Measurements from ENCODE around the gene IL4R. TPM values are rescaled to one million over a fixed set of nuclear protein-coding genes. Genes with fewer than 3 reads are reported as not detected.

IL4R gene
- total and polyA plus RNA-seq, 12 donors, result 5.0 to 28.9 (median 9.9) TPM

- Histone ChIP-seq H3K27me3 (no peaks in the 10 kb centered on the region), H3K36me3 (peaks cover 0 to 100% (median 15%) of the 10 kb centered on the region in 9 donors), H3K27ac (no peak overlapping the region), H3K4me1 (peaks cover 0 to 34% (median 0%) of the 10 kb centered on the region in 9 donors), H3K4me3 (no peak overlapping the region), H3K9me3 (peaks cover 0 to 6% (median 0%) of the 10 kb centered on the region in 11 donors)
- intact Hi-C loops (cut with DNase I), result no loop called here
- no peak for TF ChIP-seq CTCF (IDR thresholded peaks at IDR 0.05)
- WGBS, 2 donors, result 81 to 90% methylated on average over 8 of the region's 8 CpGs
- ATAC-seq (no peak), DNase-seq (no peak)
Measured at GRCh38 chr16:27345201-27345600, 31.4 kb downstream of the IL4R start.

GRCh38 chr16:27346819-27347218, 33.0 kb downstream of the IL4R start:
- WGBS, 2 donors, result 65 to 67% methylated on average over 5 of the region's 5 CpGs

GRCh38 chr16:27347930-27348685, 34.3 kb downstream of the IL4R start:
- H3K36me3 ChIP-seq, result peaks cover 0 to 100% (median 25%) of the 10 kb centered on the region in 9 donors
- no peak for TF ChIP-seq CTCF (IDR thresholded peaks at IDR 0.05)
- DNase-seq, result no peak
- ATAC-seq, result peak in 1 of 8 donors; percentile 27
- H3K9me3 ChIP-seq, result peaks cover 0 to 15% (median 0%) of the 10 kb centered on the region in 11 donors
- peaks cover 0 to 23% (median 0%) of the 10 kb centered on the region in 9 donors for H3K4me1 ChIP-seq
- no peak overlapping the region for H3K27ac ChIP-seq
- H3K27me3 ChIP-seq, result no peaks in the 10 kb centered on the region
- H3K4me3 ChIP-seq, result no peak overlapping the region
- 72 to 75% methylated on average over 9 of the region's 9 CpGs for WGBS, 2 donors
- intact Hi-C loops (cut with DNase I), result no loop called here

More at GRCh38 chr16:27346819-27347218, 33.0 kb downstream of the IL4R start:
- H3K27ac ChIP-seq, result peak overlapping the region in 1 of 10 donors; percentile 80
- TF ChIP-seq CTCF (IDR thresholded peaks at IDR 0.05), result no peak
- H3K4me3 ChIP-seq, result no peak overlapping the region
- DNase-seq, result no peak
- peaks cover 0 to 15% (median 0%) of the 10 kb centered on the region in 11 donors for H3K9me3 ChIP-seq
- peaks cover 0 to 100% (median 22%) of the 10 kb centered on the region in 9 donors for H3K36me3 ChIP-seq
- peaks cover 0 to 23% (median 0%) of the 10 kb centered on the region in 9 donors for H3K4me1 ChIP-seq
- no peaks in the 10 kb centered on the region for H3K27me3 ChIP-seq
- peak in 3 of 8 donors; percentile 24 to 71 (median 51) for ATAC-seq
- intact Hi-C loops (cut with DNase I), result no loop called here

GRCh38 chr16:27349276-27349675, 35.5 kb downstream of the IL4R start:
- peaks cover 0 to 100% (median 26%) of the 10 kb centered on the region in 9 donors for H3K36me3 ChIP-seq
- H3K9me3 ChIP-seq, result peaks cover 0 to 15% (median 0%) of the 10 kb centered on the region in 11 donors
- H3K4me1 ChIP-seq, result peaks cover 0 to 23% (median 0%) of the 10 kb centered on the region in 9 donors
- ATAC-seq, result no peak
- no peak overlapping the region for H3K27ac ChIP-seq
- 93 to 98% methylated on average over 3 of the region's 3 CpGs for WGBS, 2 donors
- no peak overlapping the region for H3K4me3 ChIP-seq
- no peak for TF ChIP-seq CTCF (IDR thresholded peaks at IDR 0.05)
- H3K27me3 ChIP-seq, result no peaks in the 10 kb centered on the region
- intact Hi-C loops (cut with DNase I), result no loop called here
- no peak for DNase-seq
